Measurements from ENCODE around the gene RELCH.

The RELCH gene

GRCh38 chr18:62340996-62341395 is 153.9 kb downstream of the RELCH start:
- DNase-seq = no peak

- DNase-seq = peak; percentile 86
Observed at GRCh38 chr18:62341473-62341872, 154.4 kb downstream of the RELCH start.

- no peak for DNase-seq
Observed at GRCh38 chr18:62342884-62343283, 155.8 kb downstream of the RELCH start.

- DNase-seq = no peak
Observed at GRCh38 chr18:62343316-62343715, 156.3 kb downstream of the RELCH start.

DNA sequence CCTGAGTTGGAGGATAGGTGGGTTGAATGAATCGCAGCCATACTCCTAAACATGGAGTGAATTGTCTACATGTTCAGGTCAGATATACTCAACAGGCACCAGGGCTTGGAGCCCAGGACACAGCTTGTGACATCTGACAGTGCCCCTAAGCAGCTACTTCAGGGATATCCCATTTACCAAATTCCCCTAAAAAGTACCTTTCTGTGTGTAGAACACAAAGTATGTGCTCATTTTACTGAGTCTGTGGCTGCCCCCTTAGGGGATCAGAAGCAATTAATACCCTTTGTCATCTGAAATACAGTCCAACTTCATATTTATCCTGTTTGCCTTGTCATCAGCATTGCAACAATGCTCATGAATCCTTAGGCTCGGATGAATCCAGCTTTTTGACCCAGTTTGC is 158.9 kb downstream of the RELCH start:
- no peak for DNase-seq

DNA sequence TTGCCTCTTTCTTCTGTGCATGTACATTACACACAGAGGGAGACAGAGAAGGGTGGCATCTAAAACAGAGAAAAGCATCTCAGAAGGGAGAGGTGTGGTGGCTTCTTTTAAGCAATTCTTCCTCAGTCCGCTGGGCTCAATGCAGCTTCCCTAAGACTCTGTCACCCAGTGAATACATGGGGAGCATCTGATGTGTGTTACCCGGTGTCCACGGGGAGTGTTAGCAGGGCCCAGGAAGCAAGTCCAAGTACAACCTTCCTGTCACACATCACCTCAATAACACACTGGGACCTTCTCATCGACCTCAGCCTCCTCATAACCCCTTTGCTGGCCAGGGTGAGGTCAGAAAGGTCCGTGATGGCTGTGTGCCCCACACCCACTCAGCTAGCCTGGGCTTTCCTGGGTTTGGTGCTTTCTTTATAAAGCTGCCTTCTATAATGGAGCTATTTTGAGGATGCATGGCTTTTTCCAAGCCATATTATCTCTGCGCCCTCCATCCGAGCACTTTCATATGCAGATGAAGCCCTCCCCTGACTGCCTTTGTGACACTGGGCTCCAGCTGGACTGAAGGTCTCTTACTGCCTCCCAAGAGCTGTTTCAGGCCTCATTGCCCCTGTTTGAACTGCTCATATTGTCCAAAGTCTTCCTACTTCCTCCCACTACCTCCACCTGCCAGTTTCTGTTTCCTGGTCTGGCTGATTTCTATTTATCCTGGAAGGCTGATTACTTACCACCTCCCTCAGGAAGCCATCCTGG is 159.5 kb downstream of the RELCH start:
- DNase-seq = no peak

GRCh38 chr18:62347089-62347506 is 160.0 kb downstream of the RELCH start:
- no peak for DNase-seq

GRCh38 chr18:62348474-62348873 is 161.4 kb downstream of the RELCH start:
- DNase-seq = no peak

DNA sequence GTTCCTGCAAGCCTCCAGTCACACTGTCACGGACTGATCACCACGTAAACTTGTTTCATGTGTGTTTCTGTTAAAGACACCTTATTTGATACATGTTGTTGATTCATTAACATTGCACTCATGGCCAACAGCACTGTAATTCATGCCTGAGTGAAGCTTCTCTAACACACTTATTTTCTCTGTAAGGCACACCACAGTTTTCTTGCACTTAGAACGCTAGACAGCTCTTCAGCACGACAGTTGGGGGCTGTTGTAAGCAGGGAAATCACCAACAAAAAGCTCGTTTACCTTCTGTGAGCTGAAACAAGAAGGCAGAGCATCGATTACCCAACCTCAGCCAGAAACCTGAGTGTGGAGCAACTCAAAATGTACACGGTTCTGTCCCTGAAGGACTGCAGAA is 166.1 kb downstream of the RELCH start:
- no peak for DNase-seq

- no peak for DNase-seq
Observed at GRCh38 chr18:62354151-62354550, 167.1 kb downstream of the RELCH start.

GRCh38 chr18:62357079-62357719 is 170.1 kb downstream of the RELCH start:
- DNase-seq = no peak

Data from eye (tissue), 1 donor.